Stimulated activated CD8-positive, alpha-beta memory T cell treated with anti-CD3 and anti-CD28 coated beads, Interleukin-12 subunit alpha, Interleukin-12 subunit beta, amount 100 ng/mL, for 4 hours (primary cell): ENCODE measurements around the gene TRPM2.

Experiments
- DNase-seq: peaks from one replicate; pipeline ENCODE4 v3.0.0-alpha.2; 2020; ENCODE audit warnings: low read depth

The TRPM2 gene

DNA sequence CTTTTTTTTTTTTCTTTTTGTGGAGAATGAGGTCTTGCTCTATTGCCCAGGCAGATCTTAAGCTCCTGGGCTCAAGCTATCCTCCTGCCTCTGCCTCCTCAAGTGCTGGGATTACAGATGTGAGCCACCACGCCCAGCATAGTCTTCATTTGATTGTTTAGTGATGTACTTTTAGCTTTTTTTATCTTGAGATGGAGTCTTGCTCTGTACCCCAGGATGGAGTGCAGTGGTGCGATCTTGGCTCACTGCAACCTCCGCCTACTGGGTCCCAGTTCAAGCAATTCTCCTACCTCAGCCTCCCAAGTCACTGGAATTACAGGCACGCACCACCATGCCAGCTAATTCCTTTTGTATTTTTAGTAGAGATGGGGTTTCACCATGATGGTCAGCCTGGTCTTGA lies 77.9 kb downstream of the TRPM2 start:
- DNase-seq, result no peak

DNA sequence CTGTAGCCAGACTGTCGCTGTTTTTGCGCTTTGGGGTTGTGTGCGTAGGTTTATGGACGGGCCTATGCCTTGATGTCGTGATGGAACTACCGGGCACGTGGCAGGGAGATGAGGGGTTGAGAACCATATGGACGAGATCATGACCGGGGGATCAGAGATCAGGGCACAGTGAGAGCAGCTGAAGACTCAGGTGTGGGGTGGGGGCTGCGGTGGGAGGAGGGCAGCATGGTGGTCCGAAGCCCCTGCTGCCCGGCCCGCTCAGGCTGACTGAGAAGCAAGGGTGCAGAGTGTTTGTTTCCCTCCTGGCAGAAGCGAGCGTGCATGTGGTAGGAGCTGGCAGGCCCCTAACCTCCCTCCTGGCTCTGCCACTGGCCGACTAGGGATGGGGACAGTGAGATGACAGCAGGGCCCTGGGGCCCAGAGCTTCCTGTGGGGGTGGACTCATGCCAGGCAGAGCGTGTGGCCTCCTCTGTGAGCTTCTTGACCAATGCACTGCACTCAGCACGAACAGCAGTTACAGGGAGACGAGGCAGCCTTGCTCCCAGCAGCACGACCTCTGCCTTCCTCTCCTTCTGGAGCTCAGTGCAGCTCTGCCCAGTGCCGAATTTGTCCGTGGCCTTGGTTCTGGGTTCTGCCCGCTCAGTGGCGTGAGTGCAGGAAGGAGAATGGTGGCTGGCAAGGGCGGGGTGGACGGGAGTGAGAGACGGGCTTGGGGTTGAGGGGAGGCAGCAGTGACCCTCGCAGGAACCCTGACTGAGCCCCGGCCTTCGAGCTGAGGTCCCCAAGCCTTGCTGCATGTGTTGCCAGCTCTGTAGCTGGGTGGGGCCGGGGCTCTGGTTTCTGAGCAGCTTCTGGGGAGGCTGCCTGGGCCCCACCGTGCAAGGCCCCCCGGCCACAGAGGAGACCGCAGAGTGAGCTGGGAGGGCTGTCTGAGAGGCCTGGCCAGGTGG lies 79.7 kb downstream of the TRPM2 start:
- no peak for DNase-seq

GRCh38 chr21:44433791-44434567 lies 80.6 kb downstream of the TRPM2 start:
- no peak for DNase-seq

GRCh38 chr21:44434568-44434925 lies 81.1 kb downstream of the TRPM2 start:
- DNase-seq, result no peak

DNA sequence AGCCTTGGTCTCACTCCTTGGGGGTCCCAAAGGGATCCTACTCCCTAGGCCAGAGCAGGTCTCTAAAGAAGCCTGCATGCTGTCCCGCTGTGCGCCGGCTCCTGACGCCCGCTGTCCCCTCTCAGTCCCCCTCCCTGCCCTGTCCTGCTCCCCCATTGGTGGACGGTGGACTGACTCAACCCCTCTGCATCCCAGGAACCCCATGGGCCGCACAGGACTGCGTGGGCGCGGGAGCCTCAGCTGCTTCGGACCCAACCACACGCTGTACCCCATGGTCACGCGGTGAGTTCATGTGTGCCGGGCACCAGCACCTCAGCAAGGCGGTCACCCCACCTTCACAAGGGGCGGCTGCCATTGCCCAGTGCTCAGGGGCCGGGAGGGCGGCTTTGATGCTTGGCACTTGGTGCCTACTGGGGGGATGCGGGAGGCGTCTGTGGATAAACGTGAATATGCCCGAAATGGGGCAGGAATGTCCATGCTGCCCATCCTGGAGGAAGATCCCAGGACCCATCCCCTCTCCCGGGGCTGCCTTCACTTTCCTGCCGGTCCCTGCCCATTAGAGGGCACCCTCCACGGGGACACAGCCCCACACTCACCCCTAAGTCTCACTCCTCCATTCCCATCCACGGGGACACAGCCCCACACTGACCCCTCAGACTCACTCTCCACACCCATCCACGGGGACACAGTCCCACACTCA lies 81.7 kb downstream of the TRPM2 start:
- no peak for DNase-seq

DNA sequence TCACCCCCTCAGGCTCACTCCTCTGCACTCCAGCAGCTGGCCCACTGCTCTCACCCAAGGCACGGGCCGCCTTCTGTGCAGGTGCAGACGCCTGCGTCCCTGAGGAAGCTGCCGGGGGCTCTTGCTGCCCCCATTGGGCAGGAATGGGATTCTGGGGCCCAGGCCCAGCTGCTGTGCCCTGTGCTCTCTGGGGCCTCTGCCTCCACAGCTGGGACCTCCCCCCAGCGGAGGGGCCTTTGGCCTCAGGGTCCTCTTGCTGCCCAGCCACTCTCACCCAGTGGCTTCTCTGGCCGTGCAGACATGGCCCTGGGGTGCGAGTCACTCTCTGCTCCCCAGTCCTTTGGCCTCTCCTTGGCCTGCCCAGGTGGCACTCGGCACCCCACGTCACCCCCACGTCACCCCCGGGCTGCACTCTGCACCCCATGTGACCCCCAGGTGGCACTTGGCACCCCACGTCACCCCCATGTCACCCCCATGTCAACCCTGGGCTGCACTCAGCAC lies 82.7 kb downstream of the TRPM2 start:
- no peak for DNase-seq

GRCh38 chr21:44436958-44437357 lies 83.5 kb downstream of the TRPM2 start:
- no peak for DNase-seq

DNA sequence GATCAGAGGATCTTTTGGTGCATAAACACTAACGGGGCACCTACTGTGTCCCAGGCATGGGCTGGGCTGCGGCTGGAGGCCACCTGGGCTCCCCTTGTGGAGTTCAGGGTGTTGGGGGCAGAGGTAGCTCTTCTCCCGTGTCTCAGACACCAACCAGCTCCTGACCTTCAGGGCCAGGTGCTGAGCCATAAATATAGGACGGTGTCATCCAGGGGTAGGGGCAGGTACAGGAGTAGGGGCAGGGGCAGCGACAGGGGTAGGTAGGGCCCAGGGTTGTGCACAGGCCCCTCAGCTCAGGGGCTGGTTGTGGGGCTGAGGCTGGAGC lies 83.9 kb downstream of the TRPM2 start:
- DNase-seq, result no peak

DNA sequence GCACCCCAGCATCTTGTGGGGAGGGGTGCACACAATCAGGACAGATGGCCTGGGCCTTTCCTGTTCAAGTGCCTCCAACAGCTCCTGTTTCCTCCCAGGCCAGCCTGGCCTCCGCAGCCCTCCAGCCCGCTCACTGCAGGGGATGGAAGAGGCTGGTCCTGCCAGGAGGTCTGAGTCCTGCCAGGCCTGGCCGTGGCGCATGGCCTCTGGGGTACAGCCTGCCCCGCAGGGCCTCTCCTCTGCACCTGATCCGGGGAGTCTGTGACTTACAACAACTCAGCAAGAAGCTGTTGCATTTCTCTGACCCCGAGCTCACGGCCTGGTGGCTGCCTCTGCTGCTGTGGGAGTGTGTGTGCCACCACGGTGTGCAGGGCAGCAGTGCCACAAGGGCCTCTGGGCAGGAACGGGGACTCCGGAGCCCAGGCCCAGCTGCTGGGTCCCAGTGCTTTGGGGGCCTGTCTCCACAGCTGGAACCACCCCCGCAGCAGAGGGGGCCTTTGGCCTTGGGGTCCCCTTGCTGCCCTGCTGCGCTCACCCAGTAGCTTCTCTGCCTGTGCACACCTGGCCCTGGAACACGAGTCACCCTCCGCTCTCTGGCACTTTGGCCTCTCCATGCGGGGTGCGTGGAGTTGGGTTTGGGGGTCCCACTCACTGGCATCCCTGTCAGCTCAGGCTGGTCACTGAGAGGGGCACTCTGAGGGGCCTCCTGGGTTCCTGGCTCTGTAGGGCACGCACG lies 84.4 kb downstream of the TRPM2 start:
- no peak for DNase-seq

- DNase-seq, result no peak
Observed at GRCh38 chr21:44438531-44439210, 85.2 kb downstream of the TRPM2 start.

- DNase-seq, result no peak
Observed at GRCh38 chr21:44439211-44439600, 85.8 kb downstream of the TRPM2 start.

- DNase-seq, result no peak
Observed at GRCh38 chr21:44440241-44441040, 87.0 kb downstream of the TRPM2 start.

DNA sequence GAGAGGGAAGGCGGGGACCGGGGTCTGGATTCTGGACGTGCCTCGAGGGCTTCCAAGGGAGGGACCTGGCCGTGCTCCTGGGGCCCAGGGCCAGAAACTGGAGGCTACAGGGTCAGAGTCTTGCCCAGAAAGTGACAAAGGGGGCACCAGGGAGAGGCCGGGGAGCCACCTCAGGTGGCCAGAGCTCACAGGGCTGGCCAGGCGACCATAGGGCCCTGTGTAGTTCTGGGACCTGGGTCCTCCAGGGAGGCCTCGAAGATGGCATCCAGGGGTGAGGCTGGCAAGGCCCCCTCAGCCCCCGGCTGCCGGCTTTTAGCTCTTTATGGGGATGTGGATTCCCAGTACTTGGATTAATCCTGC lies 87.6 kb downstream of the TRPM2 start:
- DNase-seq, result no peak

- no peak for DNase-seq
Observed at GRCh38 chr21:44441581-44442265, 88.3 kb downstream of the TRPM2 start.

DNA sequence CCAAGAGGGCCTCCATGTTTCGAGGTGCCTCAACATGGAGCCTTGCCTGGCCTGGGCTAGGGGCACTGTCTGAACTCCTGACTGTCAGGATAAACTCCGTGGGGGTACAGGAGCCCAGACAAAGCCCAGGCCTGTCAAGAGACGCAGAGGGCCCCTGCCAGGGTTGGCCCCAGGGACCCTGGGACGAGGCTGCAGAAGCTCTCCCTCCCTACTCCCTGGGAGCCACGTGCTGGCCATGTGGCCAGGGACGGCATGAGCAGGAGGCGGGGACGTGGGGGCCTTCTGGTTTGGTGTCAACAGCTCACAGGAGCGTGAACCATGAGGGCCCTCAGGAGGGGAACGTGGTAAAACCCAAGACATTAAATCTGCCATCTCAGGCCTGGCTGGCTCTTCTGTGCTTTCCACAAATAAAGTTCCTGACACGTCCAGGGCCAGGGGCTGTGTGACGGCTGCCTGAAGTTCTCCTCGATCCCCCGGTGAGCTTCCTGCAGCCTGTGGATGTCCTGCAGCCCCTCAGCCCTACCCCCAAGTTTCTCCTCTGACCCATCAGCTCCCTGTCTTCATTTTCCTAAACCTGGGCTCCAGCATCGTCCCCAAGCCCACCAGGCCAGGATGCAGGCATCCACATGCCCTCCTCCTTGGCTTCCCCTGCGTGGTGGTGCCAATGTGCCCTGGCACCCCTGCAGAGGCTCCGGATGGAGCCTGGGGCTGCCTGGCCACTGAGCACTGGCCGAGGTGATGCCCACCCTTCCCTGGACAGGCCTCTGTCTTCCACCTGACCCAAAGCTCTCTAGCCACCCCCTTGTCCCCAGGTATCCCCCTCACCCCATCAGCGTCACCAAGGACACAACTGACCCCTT lies 89.1 kb downstream of the TRPM2 start:
- no peak for DNase-seq

DNA sequence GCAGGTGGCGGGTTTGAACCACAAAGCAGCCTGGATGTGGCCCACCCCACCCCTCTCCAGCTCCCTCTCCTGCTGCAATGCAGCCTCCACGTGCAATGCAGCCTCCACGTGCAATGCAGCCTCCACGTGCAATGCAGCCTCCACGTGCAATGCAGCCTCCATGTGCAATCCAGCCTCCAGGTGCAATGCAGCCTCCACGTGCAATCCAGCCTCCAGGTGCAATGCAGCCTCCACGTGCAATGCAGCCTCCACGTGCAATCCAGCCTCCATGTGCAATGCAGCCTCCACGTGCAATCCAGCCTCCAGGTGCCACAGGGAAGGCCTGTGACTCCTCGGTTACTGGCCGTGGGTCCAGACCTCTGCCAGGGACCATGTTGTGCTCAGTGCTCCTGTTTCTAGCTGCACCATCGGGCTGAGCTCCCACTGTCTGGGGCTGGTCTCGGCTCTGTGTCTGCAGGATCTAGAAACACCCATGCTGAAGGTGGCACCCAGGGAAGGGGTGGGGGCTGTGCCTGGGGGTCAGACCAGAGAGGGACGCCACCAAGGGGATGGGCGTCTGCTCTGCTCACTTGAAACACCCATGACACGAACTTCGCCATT lies 90.0 kb downstream of the TRPM2 start:
- DNase-seq, result no peak

DNA sequence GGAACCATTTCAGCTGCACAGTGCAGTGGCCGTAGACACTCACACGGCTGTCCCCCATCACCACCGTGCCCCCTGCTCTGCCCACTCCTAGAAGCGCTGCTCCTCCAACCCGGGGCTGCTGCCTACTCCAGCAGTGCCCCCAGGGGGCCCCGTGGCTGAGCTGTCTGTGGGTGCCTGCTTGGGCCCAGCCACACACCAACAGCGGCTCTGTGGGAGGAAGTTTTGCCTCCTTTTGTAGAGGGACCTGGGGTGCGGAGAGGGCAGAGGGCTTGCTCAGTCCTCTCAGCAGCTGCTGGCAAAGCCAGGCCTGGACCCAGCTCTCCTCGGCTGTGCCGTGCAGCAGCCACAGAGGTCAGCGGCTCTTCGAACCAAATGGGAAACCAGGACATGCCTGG lies 90.5 kb downstream of the TRPM2 start:
- no peak for DNase-seq

DNA sequence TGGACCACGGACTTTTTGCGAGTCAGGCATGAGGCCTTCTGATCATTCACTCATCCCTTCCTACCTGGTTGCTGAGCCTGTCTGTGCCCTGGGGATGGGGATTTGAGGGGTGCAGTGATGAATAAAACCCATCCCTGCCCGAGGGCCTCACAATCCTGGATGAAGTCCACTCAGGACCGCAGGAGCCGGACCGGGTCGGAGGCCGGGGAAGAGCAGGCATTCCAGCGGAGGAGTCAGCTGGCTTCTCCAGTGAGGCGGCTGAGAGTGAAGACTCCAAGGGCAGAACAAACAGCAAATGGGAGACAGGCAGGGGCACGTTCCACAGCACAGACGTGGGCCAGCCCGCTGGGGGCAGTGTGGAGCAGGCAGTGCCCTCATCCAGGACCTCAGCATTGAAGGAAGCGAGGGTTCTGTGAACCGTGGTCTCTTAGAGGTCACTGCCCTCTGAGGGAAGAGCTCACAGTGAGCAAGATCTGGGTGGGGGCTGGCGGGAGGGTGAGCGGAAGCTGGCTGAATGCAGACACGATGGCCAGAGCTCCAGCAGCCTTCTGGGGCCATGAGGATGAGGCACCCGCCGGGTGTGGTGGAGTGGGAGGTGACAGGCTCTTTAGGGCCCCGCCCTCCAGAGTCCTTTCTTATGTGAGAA lies 91.0 kb downstream of the TRPM2 start:
- DNase-seq, result no peak
